Measurements from ENCODE around the gene NAV1.
"Not testable (repeated sequence)": the region's sequence is repeated elsewhere in the genome, so short reads cannot be mapped to it uniquely, and the experiment has no call there.

Gene NAV1

GRCh38 chr1:201573923-201574322 lies 35.0 kb downstream of the NAV1 start:
- WGBS, 2 experiments: 92 to 93% methylated on average over 6 of the region's 6 CpGs
- Histone ChIP-seq H3K4me1 (ENCODE audit: control insufficient read depth, insufficient read depth, low read length) (no peaks in the 10 kb centered on the region), H3K4me3 (ENCODE audit: insufficient read depth, low read depth, low read length) (no peak overlapping the region), H3K9me3 (ENCODE audit: control insufficient read depth, low read length) (no peaks in the 10 kb centered on the region), H3K36me3 (ENCODE audit: control insufficient read depth, insufficient read depth, low read length) (no peaks in the 10 kb centered on the region), H3K27ac (ENCODE audit: insufficient read depth, low read depth, low read length, poor library complexity, severe bottlenecking) (no peak overlapping the region), H3K27me3 (ENCODE audit: control insufficient read depth, insufficient read depth, low read length, poor library complexity, severe bottlenecking) (no peaks in the 10 kb centered on the region)

- WGBS, 2 experiments: 78 to 79% methylated on average over 3 of the region's 3 CpGs
- Histone ChIP-seq H3K36me3 (ENCODE audit: control insufficient read depth, insufficient read depth, low read length) (no peaks in the 10 kb centered on the region), H3K27ac (ENCODE audit: insufficient read depth, low read depth, low read length, poor library complexity, severe bottlenecking) (no peak overlapping the region), H3K4me1 (ENCODE audit: control insufficient read depth, insufficient read depth, low read length) (no peaks in the 10 kb centered on the region), H3K27me3 (ENCODE audit: control insufficient read depth, insufficient read depth, low read length, poor library complexity, severe bottlenecking) (no peaks in the 10 kb centered on the region), H3K4me3 (ENCODE audit: insufficient read depth, low read depth, low read length) (no peak overlapping the region), H3K9me3 (ENCODE audit: control insufficient read depth, low read length) (no peaks in the 10 kb centered on the region)
These were observed 37.0 kb downstream of the NAV1 start for GRCh38 chr1:201575912-201576311.

- no peaks in the 10 kb centered on the region for H3K9me3 ChIP-seq (ENCODE audit: control insufficient read depth, low read length)
- H3K27me3 ChIP-seq (ENCODE audit: control insufficient read depth, insufficient read depth, low read length, poor library complexity, severe bottlenecking): no peaks in the 10 kb centered on the region
- H3K4me3 ChIP-seq (ENCODE audit: insufficient read depth, low read depth, low read length): no peak overlapping the region
- H3K27ac ChIP-seq (ENCODE audit: insufficient read depth, low read depth, low read length, poor library complexity, severe bottlenecking): no peak overlapping the region
- H3K4me1 ChIP-seq (ENCODE audit: control insufficient read depth, insufficient read depth, low read length): no peaks in the 10 kb centered on the region
- H3K36me3 ChIP-seq (ENCODE audit: control insufficient read depth, insufficient read depth, low read length): no peaks in the 10 kb centered on the region
These were observed 38.0 kb downstream of the NAV1 start for GRCh38 chr1:201576914-201577313.

DNA sequence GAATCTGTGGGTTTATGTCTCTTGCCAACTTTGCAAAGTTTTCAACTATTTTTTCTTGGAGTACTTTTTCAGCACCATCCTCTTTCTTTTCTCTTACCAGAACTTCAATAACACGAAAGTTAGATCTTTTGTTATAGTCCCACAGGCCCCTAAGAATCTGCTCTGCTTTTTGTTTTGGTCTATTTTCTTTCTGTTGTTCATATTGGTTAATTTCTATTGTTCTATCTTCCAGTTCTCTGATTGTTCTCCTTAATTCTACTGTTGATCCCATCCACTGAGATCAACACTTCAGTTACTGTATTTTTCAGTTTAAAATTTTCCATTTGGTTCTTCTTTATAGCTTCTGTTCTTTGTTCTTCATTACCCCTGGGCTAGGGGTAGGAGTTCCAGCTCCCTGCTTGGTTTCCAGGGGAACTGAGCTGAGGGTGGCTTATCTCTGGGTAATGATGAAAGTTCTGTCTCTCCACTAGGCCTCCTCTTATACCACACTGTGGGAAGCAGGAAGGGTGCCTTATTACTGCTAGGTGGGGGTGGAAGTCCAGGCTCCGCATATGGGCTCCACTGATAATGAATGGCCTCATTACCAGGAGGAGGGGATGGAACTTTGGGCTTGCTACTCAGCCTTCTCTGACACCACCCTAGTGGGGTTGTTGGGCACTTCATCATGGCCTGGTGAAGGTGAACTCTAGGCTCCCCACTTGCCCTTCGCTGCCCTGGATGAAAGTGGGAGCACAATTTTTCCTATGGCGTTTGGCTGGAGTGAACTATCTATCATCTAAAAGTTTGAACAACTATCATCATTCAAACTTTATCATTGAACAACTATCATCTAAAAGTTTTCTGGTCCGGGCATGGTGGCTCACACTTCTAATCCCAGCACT lies 39.3 kb downstream of the NAV1 start:
- H3K9me3 ChIP-seq (ENCODE audit: control insufficient read depth, low read length): no peaks in the 10 kb centered on the region
- no peak overlapping the region for H3K4me3 ChIP-seq (ENCODE audit: insufficient read depth, low read depth, low read length)
- H3K36me3 ChIP-seq (ENCODE audit: control insufficient read depth, insufficient read depth, low read length): no peaks in the 10 kb centered on the region
- peaks cover 11% of the 10 kb centered on the region for H3K4me1 ChIP-seq (ENCODE audit: control insufficient read depth, insufficient read depth, low read length)
- WGBS, 2 experiments: 89 to 93% methylated on average over 5 of the region's 5 CpGs
- no peak overlapping the region for H3K27ac ChIP-seq (ENCODE audit: insufficient read depth, low read depth, low read length, poor library complexity, severe bottlenecking)
- no peaks in the 10 kb centered on the region for H3K27me3 ChIP-seq (ENCODE audit: control insufficient read depth, insufficient read depth, low read length, poor library complexity, severe bottlenecking)

- H3K4me1 ChIP-seq (ENCODE audit: control insufficient read depth, insufficient read depth, low read length): peaks cover 16% of the 10 kb centered on the region
- H3K36me3 ChIP-seq (ENCODE audit: control insufficient read depth, insufficient read depth, low read length); H3K4me3 ChIP-seq (ENCODE audit: insufficient read depth, low read depth, low read length); H3K9me3 ChIP-seq (ENCODE audit: control insufficient read depth, low read length); H3K27me3 ChIP-seq (ENCODE audit: control insufficient read depth, insufficient read depth, low read length, poor library complexity, severe bottlenecking); H3K27ac ChIP-seq (ENCODE audit: insufficient read depth, low read depth, low read length, poor library complexity, severe bottlenecking): not testable (repeated sequence)
- WGBS, 2 experiments: 92 to 93% methylated on average over 12 of the region's 12 CpGs
These were observed 42.4 kb downstream of the NAV1 start for GRCh38 chr1:201581371-201581770.

DNA sequence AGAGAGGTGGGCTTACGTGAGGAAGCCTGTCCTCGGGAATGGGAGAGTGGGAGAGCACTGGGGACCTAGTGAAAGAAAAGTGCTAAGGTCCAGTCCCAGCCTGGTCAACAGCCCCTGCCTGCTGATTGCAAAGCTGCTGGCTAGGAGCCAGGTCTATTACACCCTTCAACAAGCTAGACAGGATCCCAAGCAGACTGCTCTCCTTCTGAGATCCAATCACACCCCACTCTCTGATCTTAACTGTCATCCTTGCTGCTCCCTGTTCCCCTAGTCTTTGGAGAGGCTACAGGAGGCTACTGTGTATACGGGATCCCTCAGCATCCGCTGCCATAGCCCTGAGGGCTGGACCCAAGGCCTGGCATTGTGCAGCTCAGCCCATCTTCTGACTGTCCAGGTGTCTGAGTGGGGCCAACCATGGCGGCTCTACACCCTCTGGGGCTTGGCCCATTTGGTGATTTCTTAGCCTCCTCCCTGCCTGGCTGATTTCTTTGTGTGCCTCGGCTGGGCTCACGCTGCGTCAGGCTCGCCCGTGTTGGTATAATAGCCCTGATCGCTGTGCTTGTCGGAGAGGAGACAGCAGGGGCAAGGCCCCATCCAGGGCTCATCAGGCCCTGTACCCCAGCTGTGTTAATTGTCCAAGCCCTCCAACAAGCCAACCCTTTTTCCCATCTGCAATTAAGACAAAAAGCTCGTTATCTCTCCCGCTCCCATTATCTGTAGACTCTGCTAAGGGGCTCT lies 43.9 kb downstream of the NAV1 start:
- no peak overlapping the region for H3K4me3 ChIP-seq (ENCODE audit: insufficient read depth, low read depth, low read length)

DNA sequence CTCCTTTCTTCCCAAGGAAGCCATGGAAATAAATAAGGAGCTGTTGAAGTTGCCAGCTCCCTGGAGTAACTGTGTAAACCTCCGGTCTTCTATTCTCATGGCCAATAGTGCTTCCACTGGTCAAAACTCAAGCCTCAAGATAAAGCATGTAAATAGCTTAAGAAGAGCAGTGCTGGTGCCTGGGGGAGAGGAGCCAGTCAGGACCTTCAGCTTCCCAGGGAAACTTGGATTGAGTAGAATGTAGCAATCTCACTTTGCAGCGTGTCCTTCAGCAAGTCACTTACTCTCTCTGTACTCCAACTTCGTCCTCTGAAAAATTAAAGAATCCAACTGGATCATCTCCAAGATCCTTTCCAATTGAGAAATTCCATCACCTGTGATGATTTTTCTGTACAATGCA lies 44.7 kb downstream of the NAV1 start:
- Histone ChIP-seq H3K27me3 (ENCODE audit: control insufficient read depth, insufficient read depth, low read length, poor library complexity, severe bottlenecking) (no peaks in the 10 kb centered on the region), H3K4me1 (ENCODE audit: control insufficient read depth, insufficient read depth, low read length) (peaks cover 16% of the 10 kb centered on the region), H3K27ac (ENCODE audit: insufficient read depth, low read depth, low read length, poor library complexity, severe bottlenecking) (no peak overlapping the region), H3K9me3 (ENCODE audit: control insufficient read depth, low read length) (no peaks in the 10 kb centered on the region), H3K4me3 (ENCODE audit: insufficient read depth, low read depth, low read length) (no peak overlapping the region), H3K36me3 (ENCODE audit: control insufficient read depth, insufficient read depth, low read length) (no peaks in the 10 kb centered on the region)
- WGBS, 2 experiments: 80 to 88% methylated on average over 3 of the region's 3 CpGs

More for the DNA sequence above, 43.9 kb downstream of the NAV1 start:
- Histone ChIP-seq H3K4me1 (ENCODE audit: control insufficient read depth, insufficient read depth, low read length) (peaks cover 16% of the 10 kb centered on the region), H3K36me3 (ENCODE audit: control insufficient read depth, insufficient read depth, low read length) (no peaks in the 10 kb centered on the region), H3K27ac (ENCODE audit: insufficient read depth, low read depth, low read length, poor library complexity, severe bottlenecking) (peak overlapping the region; percentile 50), H3K9me3 (ENCODE audit: control insufficient read depth, low read length) (no peaks in the 10 kb centered on the region), H3K27me3 (ENCODE audit: control insufficient read depth, insufficient read depth, low read length, poor library complexity, severe bottlenecking) (no peaks in the 10 kb centered on the region)
- 29 to 30% methylated on average over 14 of the region's 14 CpGs for WGBS, 2 experiments

DNA sequence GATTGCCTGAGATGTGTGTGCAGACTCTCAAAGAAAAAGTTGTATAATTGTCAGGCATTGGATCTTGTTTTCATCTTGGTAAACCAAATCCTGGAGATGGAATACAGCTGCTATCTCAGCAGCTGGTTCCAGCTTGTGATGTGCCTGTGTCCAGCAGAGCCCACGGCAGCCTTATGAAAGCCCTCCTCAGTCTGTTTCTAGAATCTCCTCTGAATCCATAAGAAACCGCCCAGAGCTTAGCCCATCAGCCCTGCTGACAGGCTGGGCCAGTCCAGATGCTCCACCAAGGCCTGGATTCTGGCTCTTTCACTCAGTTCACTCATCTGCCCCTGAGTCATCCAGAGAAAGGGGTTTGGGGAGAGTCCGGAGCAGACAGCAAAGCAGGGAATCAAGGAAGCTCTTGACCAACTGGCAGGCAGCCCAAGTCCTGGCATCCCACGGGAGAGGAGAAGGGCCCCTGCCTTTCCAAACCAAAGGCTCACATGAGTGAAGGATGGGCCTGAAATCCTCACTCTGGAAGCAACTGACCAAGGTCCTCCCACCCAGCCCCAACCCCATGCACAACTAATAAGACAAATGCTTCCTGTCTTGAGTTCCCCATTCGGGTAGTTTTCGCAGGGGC lies 45.7 kb downstream of the NAV1 start:
- 92 to 94% methylated on average over 6 of the region's 6 CpGs for WGBS, 2 experiments
- H3K27ac ChIP-seq (ENCODE audit: insufficient read depth, low read depth, low read length, poor library complexity, severe bottlenecking): no peak overlapping the region
- H3K4me1 ChIP-seq (ENCODE audit: control insufficient read depth, insufficient read depth, low read length): peaks cover 16% of the 10 kb centered on the region
- H3K27me3 ChIP-seq (ENCODE audit: control insufficient read depth, insufficient read depth, low read length, poor library complexity, severe bottlenecking): no peaks in the 10 kb centered on the region
- no peaks in the 10 kb centered on the region for H3K9me3 ChIP-seq (ENCODE audit: control insufficient read depth, low read length)
- H3K36me3 ChIP-seq (ENCODE audit: control insufficient read depth, insufficient read depth, low read length): no peaks in the 10 kb centered on the region
- no peak overlapping the region for H3K4me3 ChIP-seq (ENCODE audit: insufficient read depth, low read depth, low read length)

DNA sequence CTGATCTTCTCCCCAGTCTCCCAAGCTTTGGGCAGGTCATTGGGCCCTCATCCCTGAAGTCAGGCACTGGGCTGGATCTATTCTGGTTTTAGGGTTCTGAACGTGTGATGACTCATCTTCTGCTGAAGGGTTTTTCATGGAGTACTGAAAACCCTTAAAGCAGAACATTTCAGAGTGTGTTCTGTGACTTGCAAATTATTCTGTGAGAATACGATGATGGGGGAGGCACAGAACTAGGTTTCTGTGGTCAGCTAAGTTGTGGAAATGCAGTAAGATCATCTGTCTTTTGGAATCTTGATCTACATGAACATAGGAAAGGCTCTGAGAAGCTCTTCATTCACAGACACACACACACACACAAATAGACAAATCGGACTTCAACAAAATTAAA lies 46.2 kb downstream of the NAV1 start:
- Histone ChIP-seq H3K27ac (ENCODE audit: insufficient read depth, low read depth, low read length, poor library complexity, severe bottlenecking) (no peak overlapping the region), H3K9me3 (ENCODE audit: control insufficient read depth, low read length) (no peaks in the 10 kb centered on the region), H3K36me3 (ENCODE audit: control insufficient read depth, insufficient read depth, low read length) (no peaks in the 10 kb centered on the region), H3K4me1 (ENCODE audit: control insufficient read depth, insufficient read depth, low read length) (peaks cover 16% of the 10 kb centered on the region), H3K4me3 (ENCODE audit: insufficient read depth, low read depth, low read length) (no peak overlapping the region), H3K27me3 (ENCODE audit: control insufficient read depth, insufficient read depth, low read length, poor library complexity, severe bottlenecking) (no peaks in the 10 kb centered on the region)
- 91 to 93% methylated on average over 2 to 3 of the region's 3 CpGs for WGBS, 2 experiments

GRCh38 chr1:201585901-201586300 lies 47.0 kb downstream of the NAV1 start:
- 84 to 91% methylated on average over 3 of the region's 3 CpGs for WGBS, 2 experiments
- peaks cover 16% of the 10 kb centered on the region for H3K4me1 ChIP-seq (ENCODE audit: control insufficient read depth, insufficient read depth, low read length)
- H3K27ac ChIP-seq (ENCODE audit: insufficient read depth, low read depth, low read length, poor library complexity, severe bottlenecking): no peak overlapping the region
- H3K9me3 ChIP-seq (ENCODE audit: control insufficient read depth, low read length): no peaks in the 10 kb centered on the region
- no peaks in the 10 kb centered on the region for H3K27me3 ChIP-seq (ENCODE audit: control insufficient read depth, insufficient read depth, low read length, poor library complexity, severe bottlenecking)
- no peaks in the 10 kb centered on the region for H3K36me3 ChIP-seq (ENCODE audit: control insufficient read depth, insufficient read depth, low read length)
- no peak overlapping the region for H3K4me3 ChIP-seq (ENCODE audit: insufficient read depth, low read depth, low read length)
